HCT116 (cell line): ENCODE data around the gene PGS1. TPM values are rescaled to one million over a fixed set of nuclear protein-coding genes. Genes with fewer than 3 reads are reported as not detected.
A peak's percentile ranks its signal among the peaks of the same experiment; 100 is the strongest.

Source experiments
- ATAC-seq: fragments of 200-7000 bp; cut with Tn5 transposase; 2 replicates; pipeline ENCODE4 v1.9.1; 2020; ENCODE audit warnings: mild to moderate bottlenecking, moderate library complexity
- BruUV-seq: library from RNA; stranded (reverse); fragments of 400-500 nt; replicated peaks from 2 replicates; lab custom pipeline; 2021; lab: Mats Ljungman, UMichigan
- CTCF ChIA-PET: fragments of 300-600 bp; sonication (Branson Sonifier 250); formaldehyde crosslinking; loops from one replicate; lab custom pipeline; 2021; ENCODE audit warnings: antibody characterized with exemption; lab: Charles Lee
- POLR2A ChIA-PET: fragments of 300-600, 350-600 bp; sonication (Branson Sonifier 250); formaldehyde crosslinking; loops from one replicate; lab custom pipeline; 2021; ENCODE audit warnings: antibody characterized with exemption; lab: Charles Lee
- RAD21 ChIA-PET, 2 experiments: fragments of 300-600 bp; sonication (Branson Sonifier 250); formaldehyde crosslinking; loops; one replicate each; lab custom pipeline; 2023; ENCODE audit warnings: low total read pairs in 2 of 2; ENCODE audit not compliant: uncharacterized antibody in 2 of 2, unreplicated experiment in 2 of 2, low non-redundant PET in 1 of 2; lab: Charles Lee
- DNase-seq: peaks from one replicate; pipeline ENCODE4 v3.0.0-alpha.2; 2010; ENCODE audit warnings: low read depth, low spot score
- H2AFZ ChIP-seq: fragments of 200-600 bp; shearing (Covaris generic), sonication (generic); 2 replicates; pipeline ENCODE4 v1.6.1; 2017; ENCODE audit warnings: low read depth, mixed run types, mixed read lengths, antibody characterized with exemption, low read length; ENCODE audit not compliant: poor library complexity, severe bottlenecking
- H3K27ac ChIP-seq: 2 replicates; pipeline ENCODE4 v1.5.1; 2012; ENCODE audit warnings: low read depth, low read length
- H3K27me3 ChIP-seq: fragments of 200-600 bp; sonication (generic); 2 replicates; pipeline ENCODE4 v1.6.1; 2016; ENCODE audit warnings: mixed run types, low read length, mixed read lengths; ENCODE audit not compliant: insufficient read depth
- H3K36me3 ChIP-seq, 2 experiments: fragments of 200-500 bp in 1 of 2; fragments of 200-600 bp in 1 of 2; sonication (Bioruptor generic) in 1 of 2; sonication (generic) in 1 of 2; 2 replicates each; pipeline versions ENCODE4 v1.5.1 to v1.6.1; 2014 to 2016; ENCODE audit warnings: low read length in 2 of 2, inconsistent platforms in 1 of 2, mixed read lengths in 1 of 2, mixed run types in 1 of 2; ENCODE audit not compliant: insufficient read depth in 2 of 2, control insufficient read depth in 1 of 2
- H3K4me1 ChIP-seq, 2 experiments: fragments of 200-600 bp in 1 of 2; sonication (generic) in 1 of 2; 2 replicates each; pipeline versions ENCODE4 v1.5.1 to v1.6.1; 2012 to 2017; ENCODE audit warnings: low read length in 2 of 2, inconsistent platforms in 1 of 2, mild to moderate bottlenecking in 1 of 2, mixed read lengths in 1 of 2, mixed run types in 1 of 2, moderate library complexity in 1 of 2; ENCODE audit not compliant: insufficient read depth in 2 of 2, control insufficient read depth in 1 of 2
- H3K4me2 ChIP-seq: fragments of 200-600 bp; sonication (generic); 2 replicates; pipeline ENCODE4 v1.6.1; 2017; ENCODE audit warnings: mixed run types, low read length, mixed read lengths
- H3K4me3 ChIP-seq, 2 experiments: fragments of 200-600 bp in 1 of 2; sonication (generic) in 1 of 2; replicated peaks in 1 of 2; 2 replicates each; pipeline ENCODE4 v1.5.1; 2011 to 2016; ENCODE audit warnings: low read length in 2 of 2, control low read depth in 1 of 2, low read depth in 1 of 2, mild to moderate bottlenecking in 1 of 2, mixed read lengths in 1 of 2, mixed run types in 1 of 2
- H3K79me2 ChIP-seq: fragments of 200-600 bp; sonication (generic); 2 replicates; pipeline ENCODE4 v1.6.1; 2017; ENCODE audit warnings: mild to moderate bottlenecking, mixed run types, low read length, moderate library complexity, mixed read lengths; ENCODE audit not compliant: insufficient read depth
- H3K9ac ChIP-seq: fragments of 200-600 bp; sonication (generic); 2 replicates; pipeline ENCODE4 v1.6.1; 2016; ENCODE audit warnings: low read length, mixed read lengths
- H3K9me2 ChIP-seq: fragments of 200-600 bp; sonication (generic), shearing (Covaris generic); 2 replicates; pipeline ENCODE4 v1.6.1; 2017; ENCODE audit warnings: mixed run types, mild to moderate bottlenecking, moderate library complexity; ENCODE audit not compliant: insufficient read depth
- H3K9me3 ChIP-seq, 2 experiments: fragments of 200-500 bp in 1 of 2; fragments of 200-600 bp in 1 of 2; sonication (Bioruptor generic) in 1 of 2; sonication (generic) in 1 of 2; 2 replicates each; pipeline ENCODE4 v1.6.1; 2014 to 2017; ENCODE audit warnings: low read length in 2 of 2, mixed read lengths in 2 of 2, inconsistent platforms in 1 of 2, low read depth in 1 of 2, mild to moderate bottlenecking in 1 of 2, mixed run types in 1 of 2, moderate library complexity in 1 of 2; ENCODE audit not compliant: control insufficient read depth in 1 of 2, insufficient read depth in 1 of 2
- H4K20me1 ChIP-seq: fragments of 200-600 bp; sonication (generic), shearing (Covaris generic); 2 replicates; pipeline ENCODE4 v1.6.1; 2017; ENCODE audit warnings: mixed run types, mild to moderate bottlenecking, moderate library complexity; ENCODE audit not compliant: insufficient read depth
- CBX3 ChIP-seq: IDR thresholded peaks from 2 replicates; pipeline ENCODE4 v1.6.1; 2012; ENCODE audit warnings: low read depth
- ELF1 ChIP-seq: IDR thresholded peaks from 2 replicates; pipeline ENCODE4 v1.6.1; 2012; ENCODE audit warnings: low read depth, borderline replicate concordance
- EZH2 ChIP-seq: fragments of 200-600 bp; sonication (generic); IDR thresholded peaks from 2 replicates; pipeline ENCODE4 v1.6.1; 2017; ENCODE audit warnings: antibody characterized with exemption, mixed run types
- EZH2phosphoT487 ChIP-seq: fragments of 200-600 bp; IDR thresholded peaks from 2 replicates; pipeline ENCODE4 v1.6.1; 2018; ENCODE audit warnings: antibody characterized with exemption, borderline replicate concordance
- FOSL1 ChIP-seq: IDR thresholded peaks from 2 replicates; pipeline ENCODE4 v1.6.1; 2012; ENCODE audit warnings: low read depth
- JUND ChIP-seq: IDR thresholded peaks from 2 replicates; pipeline ENCODE4 v1.6.1; 2012
- POLR2A ChIP-seq: IDR thresholded peaks from 2 replicates; pipeline ENCODE4 v1.7.0; 2011; ENCODE audit warnings: borderline replicate concordance; ENCODE audit not compliant: insufficient read depth, insufficient read length; ENCODE audit errors: extremely low read depth
- POLR2AphosphoS5 ChIP-seq: IDR thresholded peaks from 2 replicates; pipeline ENCODE4 v1.6.1; 2011; ENCODE audit warnings: mild to moderate bottlenecking, low read depth, low read length, moderate library complexity
- ZFX ChIP-seq: fragments of 450-650 bp; IDR thresholded peaks from 2 replicates; pipeline ENCODE4 v1.6.1; 2017
- intact Hi-C: fragments of 100-400 bp; cut with micrococcal nuclease; formaldehyde crosslinking; loops from 2 replicates; pipeline ENCODE4 v1.10.0; 2022
- total RNA-seq: library from RNA; stranded (reverse); gene quantifications from one replicate; pipeline ENCODE4 v1.2.1, GENCODE V29; 2021; ENCODE audit not compliant: unreplicated experiment
- TF ChIP-seq, protein P1 (sequence below): IDR thresholded peaks from 2 replicates; pipeline ENCODE4 v1.6.1; 2012; ENCODE audit warnings: low read depth
- TF ChIP-seq, protein P2 (sequence below), 3 experiments: fragments of 200-600 bp in 1 of 3; sonication (generic) in 1 of 3; IDR thresholded peaks in 2 of 3; conservative IDR thresholded peaks in 1 of 3; 2 replicates each; pipeline ENCODE4 v1.5.1; 2012 to 2017; ENCODE audit warnings: low read depth in 2 of 3, low read length in 2 of 3, antibody characterized with exemption in 1 of 3, borderline replicate concordance in 1 of 3, control low read depth in 1 of 3, mild to moderate bottlenecking in 1 of 3, mixed read lengths in 1 of 3, mixed run types in 1 of 3, moderate library complexity in 1 of 3; ENCODE audit not compliant: insufficient read depth in 1 of 3
- TF ChIP-seq, protein P3 (sequence below): IDR thresholded peaks from 2 replicates; pipeline ENCODE4 v1.6.1; 2011; ENCODE audit warnings: mild to moderate bottlenecking, low read length, moderate library complexity; ENCODE audit not compliant: insufficient replicate concordance; ENCODE audit errors: extremely low read depth
- TF ChIP-seq, protein P4 (sequence below): IDR thresholded peaks from 2 replicates; pipeline ENCODE4 v1.6.1; 2012
- TF ChIP-seq, protein P5 (sequence below): IDR thresholded peaks from 2 replicates; pipeline ENCODE4 v1.6.1; 2012

The PGS1 gene
- total RNA-seq, 1 experiment from 2014 or later = 44.4 TPM

DNA sequence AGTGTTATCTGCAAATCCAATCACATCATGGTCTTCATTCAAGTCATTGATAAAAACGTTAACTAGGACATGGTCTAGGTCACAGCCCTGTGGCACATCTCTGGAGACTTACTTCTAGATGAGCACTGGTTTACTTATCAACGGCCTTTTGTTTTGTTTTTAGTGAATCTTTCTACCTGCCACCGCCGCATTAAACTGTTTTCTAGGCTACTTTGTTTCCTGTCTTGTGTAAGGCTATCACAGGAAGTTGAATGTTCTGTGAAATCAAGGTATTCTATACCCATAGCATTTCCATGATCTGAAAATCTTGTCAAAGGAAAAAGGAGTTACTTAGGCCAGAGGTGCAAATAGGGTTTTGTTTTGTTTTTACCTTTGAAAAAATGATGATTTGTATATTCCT is 45.5 kb upstream of the PGS1 start (continued):
- TF ChIP-seq, protein P1, sequence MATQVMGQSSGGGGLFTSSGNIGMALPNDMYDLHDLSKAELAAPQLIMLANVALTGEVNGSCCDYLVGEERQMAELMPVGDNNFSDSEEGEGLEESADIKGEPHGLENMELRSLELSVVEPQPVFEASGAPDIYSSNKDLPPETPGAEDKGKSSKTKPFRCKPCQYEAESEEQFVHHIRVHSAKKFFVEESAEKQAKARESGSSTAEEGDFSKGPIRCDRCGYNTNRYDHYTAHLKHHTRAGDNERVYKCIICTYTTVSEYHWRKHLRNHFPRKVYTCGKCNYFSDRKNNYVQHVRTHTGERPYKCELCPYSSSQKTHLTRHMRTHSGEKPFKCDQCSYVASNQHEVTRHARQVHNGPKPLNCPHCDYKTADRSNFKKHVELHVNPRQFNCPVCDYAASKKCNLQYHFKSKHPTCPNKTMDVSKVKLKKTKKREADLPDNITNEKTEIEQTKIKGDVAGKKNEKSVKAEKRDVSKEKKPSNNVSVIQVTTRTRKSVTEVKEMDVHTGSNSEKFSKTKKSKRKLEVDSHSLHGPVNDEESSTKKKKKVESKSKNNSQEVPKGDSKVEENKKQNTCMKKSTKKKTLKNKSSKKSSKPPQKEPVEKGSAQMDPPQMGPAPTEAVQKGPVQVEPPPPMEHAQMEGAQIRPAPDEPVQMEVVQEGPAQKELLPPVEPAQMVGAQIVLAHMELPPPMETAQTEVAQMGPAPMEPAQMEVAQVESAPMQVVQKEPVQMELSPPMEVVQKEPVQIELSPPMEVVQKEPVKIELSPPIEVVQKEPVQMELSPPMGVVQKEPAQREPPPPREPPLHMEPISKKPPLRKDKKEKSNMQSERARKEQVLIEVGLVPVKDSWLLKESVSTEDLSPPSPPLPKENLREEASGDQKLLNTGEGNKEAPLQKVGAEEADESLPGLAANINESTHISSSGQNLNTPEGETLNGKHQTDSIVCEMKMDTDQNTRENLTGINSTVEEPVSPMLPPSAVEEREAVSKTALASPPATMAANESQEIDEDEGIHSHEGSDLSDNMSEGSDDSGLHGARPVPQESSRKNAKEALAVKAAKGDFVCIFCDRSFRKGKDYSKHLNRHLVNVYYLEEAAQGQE = no peak
- TF ChIP-seq JUND (no peak), FOSL1 (no peak), EZH2 (no peak)
- TF ChIP-seq, protein P2, sequence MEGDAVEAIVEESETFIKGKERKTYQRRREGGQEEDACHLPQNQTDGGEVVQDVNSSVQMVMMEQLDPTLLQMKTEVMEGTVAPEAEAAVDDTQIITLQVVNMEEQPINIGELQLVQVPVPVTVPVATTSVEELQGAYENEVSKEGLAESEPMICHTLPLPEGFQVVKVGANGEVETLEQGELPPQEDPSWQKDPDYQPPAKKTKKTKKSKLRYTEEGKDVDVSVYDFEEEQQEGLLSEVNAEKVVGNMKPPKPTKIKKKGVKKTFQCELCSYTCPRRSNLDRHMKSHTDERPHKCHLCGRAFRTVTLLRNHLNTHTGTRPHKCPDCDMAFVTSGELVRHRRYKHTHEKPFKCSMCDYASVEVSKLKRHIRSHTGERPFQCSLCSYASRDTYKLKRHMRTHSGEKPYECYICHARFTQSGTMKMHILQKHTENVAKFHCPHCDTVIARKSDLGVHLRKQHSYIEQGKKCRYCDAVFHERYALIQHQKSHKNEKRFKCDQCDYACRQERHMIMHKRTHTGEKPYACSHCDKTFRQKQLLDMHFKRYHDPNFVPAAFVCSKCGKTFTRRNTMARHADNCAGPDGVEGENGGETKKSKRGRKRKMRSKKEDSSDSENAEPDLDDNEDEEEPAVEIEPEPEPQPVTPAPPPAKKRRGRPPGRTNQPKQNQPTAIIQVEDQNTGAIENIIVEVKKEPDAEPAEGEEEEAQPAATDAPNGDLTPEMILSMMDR (IDR thresholded peaks at IDR 0.05 in 2 of 3, conservative IDR thresholded peaks at IDR 0.05 in 1 of 3; ENCODE audit: borderline replicate concordance in 1 of 3, insufficient read depth in 1 of 3, low read depth in 2 of 3, low read length in 2 of 3) = no peak

DNA sequence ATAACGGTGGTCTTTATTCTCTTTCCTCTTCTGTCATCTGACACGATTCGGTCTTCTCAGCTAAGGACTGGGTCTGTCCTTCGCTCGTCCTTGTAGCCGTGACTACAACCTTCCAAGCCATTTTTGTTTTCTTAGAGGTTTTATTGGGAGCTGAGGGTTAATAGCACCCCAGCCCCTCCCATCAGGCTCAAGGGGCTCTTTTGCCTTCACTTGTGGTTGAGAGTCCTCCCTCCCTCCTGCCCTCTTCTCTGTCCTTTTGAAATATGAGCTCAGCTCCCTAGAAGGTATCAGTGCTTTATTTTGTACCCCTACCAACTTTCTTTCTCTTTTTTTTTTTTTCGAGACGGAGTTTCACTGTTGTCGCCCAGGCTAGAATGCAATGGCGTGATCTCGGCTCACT is 43.2 kb upstream of the PGS1 start:
- ChIA-PET POLR2A (interaction anchor here (0.9 to 1.7 kb wide), 7 partner anchors 7 to 25 kb away, joined by 3 to 8 read pairs (median 3); partner anchors contain the start of gene SOCS3), RAD21 (no interaction called here), CTCF (interaction anchor here (1.5 kb wide), 4 partner anchors 15 to 87 kb away, joined by 3 to 8 read pairs (median 3); no protein-coding TSS in a partner anchor)
- H3K4me2 ChIP-seq = peak overlapping the region; percentile 66
- H3K4me3 ChIP-seq = no peak overlapping the region
- H3K36me3 ChIP-seq = no peaks in the 10 kb centered on the region
- peak overlapping the region; percentile 32; the same call in 1 of the 2 replicates for H3K27ac ChIP-seq
- no peaks in the 10 kb centered on the region for H4K20me1 ChIP-seq
- no peak overlapping the region for H2AFZ ChIP-seq
- ATAC-seq = no peak
- peaks cover 57 to 90% of the 10 kb centered on the region in 2 experiments for H3K4me1 ChIP-seq
- H3K9me3 ChIP-seq = no peaks in the 10 kb centered on the region
- H3K9me2 ChIP-seq = no peaks in the 10 kb centered on the region
- BruUV-seq = no TSS peak
- no peaks in the 10 kb centered on the region for H3K79me2 ChIP-seq
- peak overlapping the region; percentile 44 for H3K9ac ChIP-seq
- no peaks in the 10 kb centered on the region for H3K27me3 ChIP-seq
- intact Hi-C loops = no loop called here
- DNase-seq = no peak
- TF ChIP-seq JUND (no peak), ELF1 (no peak), EZH2phosphoT487 (no peak), POLR2A (no peak), CBX3 (no peak), EZH2 (no peak), ZFX (no peak), POLR2AphosphoS5 (no peak)
- TF ChIP-seq, protein P3, sequence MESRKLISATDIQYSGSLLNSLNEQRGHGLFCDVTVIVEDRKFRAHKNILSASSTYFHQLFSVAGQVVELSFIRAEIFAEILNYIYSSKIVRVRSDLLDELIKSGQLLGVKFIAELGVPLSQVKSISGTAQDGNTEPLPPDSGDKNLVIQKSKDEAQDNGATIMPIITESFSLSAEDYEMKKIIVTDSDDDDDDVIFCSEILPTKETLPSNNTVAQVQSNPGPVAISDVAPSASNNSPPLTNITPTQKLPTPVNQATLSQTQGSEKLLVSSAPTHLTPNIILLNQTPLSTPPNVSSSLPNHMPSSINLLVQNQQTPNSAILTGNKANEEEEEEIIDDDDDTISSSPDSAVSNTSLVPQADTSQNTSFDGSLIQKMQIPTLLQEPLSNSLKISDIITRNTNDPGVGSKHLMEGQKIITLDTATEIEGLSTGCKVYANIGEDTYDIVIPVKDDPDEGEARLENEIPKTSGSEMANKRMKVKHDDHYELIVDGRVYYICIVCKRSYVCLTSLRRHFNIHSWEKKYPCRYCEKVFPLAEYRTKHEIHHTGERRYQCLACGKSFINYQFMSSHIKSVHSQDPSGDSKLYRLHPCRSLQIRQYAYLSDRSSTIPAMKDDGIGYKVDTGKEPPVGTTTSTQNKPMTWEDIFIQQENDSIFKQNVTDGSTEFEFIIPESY = no peak
- TF ChIP-seq, protein P4, sequence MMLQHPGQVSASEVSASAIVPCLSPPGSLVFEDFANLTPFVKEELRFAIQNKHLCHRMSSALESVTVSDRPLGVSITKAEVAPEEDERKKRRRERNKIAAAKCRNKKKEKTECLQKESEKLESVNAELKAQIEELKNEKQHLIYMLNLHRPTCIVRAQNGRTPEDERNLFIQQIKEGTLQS = no peak
- TF ChIP-seq, protein P2 (IDR thresholded peaks at IDR 0.05 in 2 of 3, conservative IDR thresholded peaks at IDR 0.05 in 1 of 3; ENCODE audit: borderline replicate concordance in 1 of 3, insufficient read depth in 1 of 3, low read depth in 2 of 3, low read length in 2 of 3) = no peak
- TF ChIP-seq, protein P5, sequence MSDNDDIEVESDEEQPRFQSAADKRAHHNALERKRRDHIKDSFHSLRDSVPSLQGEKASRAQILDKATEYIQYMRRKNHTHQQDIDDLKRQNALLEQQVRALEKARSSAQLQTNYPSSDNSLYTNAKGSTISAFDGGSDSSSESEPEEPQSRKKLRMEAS = no peak
